HG02571 (cell line): ENCODE data around the gene CEP164.

Source experiments
- ATAC-seq: cut with Tn5 transposase; IDR thresholded peaks from one replicate; pipeline ENCODE4 v1.9.1; 2021; ENCODE audit warnings: mild to moderate bottlenecking, moderate library complexity; ENCODE audit not compliant: unreplicated experiment

CEP164 gene

DNA sequence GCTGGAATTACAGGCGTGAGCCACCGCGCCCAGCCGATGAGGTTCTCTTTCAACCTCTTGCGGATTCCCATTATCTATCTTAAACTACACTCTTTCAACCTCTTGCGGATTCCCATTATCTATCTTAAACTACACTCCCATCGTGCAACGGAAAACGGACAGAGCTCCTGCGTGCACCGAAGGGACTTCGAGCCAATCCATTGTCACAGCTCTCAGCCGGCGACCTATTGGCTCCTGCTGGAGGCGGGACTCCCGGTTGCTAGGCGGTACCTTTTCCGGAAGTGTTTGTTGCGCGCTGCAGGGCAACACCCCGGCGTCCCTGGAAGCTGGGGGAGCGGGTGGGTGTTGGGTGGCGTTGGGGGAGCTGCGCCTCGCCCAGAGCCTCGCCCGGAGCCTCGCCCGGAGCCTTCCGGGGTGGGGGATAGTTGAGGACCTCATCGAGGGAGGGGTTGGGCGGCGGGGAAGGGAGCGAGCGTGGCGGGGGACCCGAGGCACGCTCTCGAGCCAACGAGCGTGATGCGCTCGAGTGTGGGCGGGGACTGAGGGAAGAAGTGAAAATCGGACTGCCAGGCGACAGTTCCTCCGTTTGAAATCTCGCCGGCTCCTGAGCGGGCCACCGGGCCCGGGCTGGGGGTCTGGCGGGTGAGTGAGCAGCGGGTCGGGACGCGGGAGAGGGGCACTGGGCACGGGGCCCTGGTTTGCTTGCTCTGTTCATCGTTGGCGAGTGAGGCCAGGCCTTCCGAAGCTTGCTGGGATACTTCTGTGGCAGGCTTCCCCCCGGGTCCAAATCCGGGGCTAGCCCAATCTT is at the start of gene CEP164:
Gene CEP164 (plus strand): TSS at position 288 of the 808 bp plus-strand sequence. CDS start 10,733 bp downstream, outside the sequence.
- ATAC-seq, result peak; percentile 95

GRCh38 chr11:117278347-117278746 is 49.3 kb upstream of the CEP164 start:
- ATAC-seq, result no peak

- ATAC-seq, result no peak
Measured at GRCh38 chr11:117279711-117280376, 47.8 kb upstream of the CEP164 start.

DNA sequence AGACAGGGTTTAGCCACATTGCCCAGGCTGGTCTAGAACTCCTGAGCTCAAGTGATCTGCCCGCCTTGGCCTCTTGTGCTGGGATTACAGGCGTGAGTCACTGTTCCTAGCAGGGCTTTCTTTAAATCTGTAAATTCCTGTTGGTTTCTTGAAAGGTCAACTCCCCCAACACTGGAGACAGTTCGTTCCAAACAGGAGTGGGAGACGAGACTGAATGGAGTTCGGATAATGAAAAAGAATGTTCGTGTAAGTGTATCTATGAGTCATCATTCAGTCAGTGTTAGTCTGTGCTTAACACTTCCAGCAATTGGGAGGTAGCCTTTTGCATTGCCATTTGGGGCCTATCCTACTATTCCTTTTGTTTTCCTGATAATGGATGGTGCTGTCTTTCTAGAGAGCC is 46.5 kb upstream of the CEP164 start:
- ATAC-seq, result no peak

- no peak for ATAC-seq
Measured at GRCh38 chr11:117281869-117282268, 45.8 kb upstream of the CEP164 start.

- no peak for ATAC-seq
Measured at GRCh38 chr11:117282956-117283355, 44.7 kb upstream of the CEP164 start.

- ATAC-seq, result no peak
Measured at GRCh38 chr11:117284053-117284452, 43.6 kb upstream of the CEP164 start.

GRCh38 chr11:117286588-117286987 is 41.1 kb upstream of the CEP164 start:
- no peak for ATAC-seq

- no peak for ATAC-seq
Measured at GRCh38 chr11:117287668-117288067, 40.0 kb upstream of the CEP164 start.

GRCh38 chr11:117289795-117290194 is 37.9 kb upstream of the CEP164 start:
- no peak for ATAC-seq

GRCh38 chr11:117290809-117291396 is 36.8 kb upstream of the CEP164 start, which contains the start of gene BACE1-AS:
TSS of gene BACE1-AS (plus strand) at chr11:117291346.
- ATAC-seq, result no peak

- ATAC-seq, result no peak
Measured at GRCh38 chr11:117292616-117293015, 35.0 kb upstream of the CEP164 start.

DNA sequence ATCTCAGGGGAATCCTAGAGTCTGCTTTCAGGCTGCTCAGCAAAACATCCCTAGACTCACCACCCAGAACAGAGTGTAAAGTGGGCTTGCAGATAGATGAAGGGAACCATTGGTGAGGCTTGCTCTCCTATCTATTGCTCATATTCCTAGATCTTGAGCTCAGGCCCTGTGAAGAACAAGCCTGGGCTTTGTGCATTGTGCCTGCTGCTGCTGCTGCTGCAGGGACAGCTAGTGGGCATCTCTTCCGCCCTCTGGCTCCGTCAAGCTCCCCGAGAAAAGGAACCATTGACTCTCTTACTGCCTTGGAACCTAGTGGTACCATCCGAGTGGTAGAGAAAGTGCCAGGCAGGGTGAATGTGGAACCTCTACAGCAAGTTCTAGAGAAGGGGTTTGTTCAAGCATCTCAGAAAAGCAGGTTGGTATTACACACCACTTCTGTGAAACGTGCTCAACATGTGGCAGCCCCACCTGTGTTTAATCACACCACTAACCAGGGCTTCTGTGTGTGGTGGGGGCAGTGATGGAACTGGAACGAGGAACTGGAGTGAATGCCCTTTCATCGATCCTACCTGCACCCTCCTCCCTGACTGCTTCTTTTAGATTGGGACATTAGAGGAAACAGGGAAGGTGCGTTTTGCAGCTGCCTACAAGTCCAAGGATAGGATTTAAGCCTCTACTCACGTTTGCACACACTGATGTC is 32.1 kb upstream of the CEP164 start:
- ATAC-seq, result no peak

- no peak for ATAC-seq
Measured at GRCh38 chr11:117296881-117297280, 30.8 kb upstream of the CEP164 start.

DNA sequence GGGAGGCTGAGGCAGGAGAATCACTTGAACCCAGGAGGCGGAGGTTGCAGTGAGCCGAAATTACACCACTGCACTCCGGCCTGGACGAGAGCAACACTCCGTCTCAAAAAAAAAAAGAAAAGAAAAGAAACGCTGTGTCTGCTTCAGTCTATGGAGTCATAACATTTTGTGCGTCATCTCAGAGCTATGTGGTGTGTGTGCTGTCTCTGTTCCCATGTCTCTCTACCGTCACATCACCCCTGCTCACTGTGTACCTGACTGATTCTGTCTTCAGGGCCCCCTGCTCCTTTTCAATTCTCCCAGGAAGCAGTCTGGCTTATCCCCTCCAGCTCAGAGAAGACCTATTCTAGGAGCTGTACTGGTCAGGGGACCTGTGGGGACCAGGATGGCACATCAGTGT is 29.5 kb upstream of the CEP164 start:
- ATAC-seq, result no peak

DNA sequence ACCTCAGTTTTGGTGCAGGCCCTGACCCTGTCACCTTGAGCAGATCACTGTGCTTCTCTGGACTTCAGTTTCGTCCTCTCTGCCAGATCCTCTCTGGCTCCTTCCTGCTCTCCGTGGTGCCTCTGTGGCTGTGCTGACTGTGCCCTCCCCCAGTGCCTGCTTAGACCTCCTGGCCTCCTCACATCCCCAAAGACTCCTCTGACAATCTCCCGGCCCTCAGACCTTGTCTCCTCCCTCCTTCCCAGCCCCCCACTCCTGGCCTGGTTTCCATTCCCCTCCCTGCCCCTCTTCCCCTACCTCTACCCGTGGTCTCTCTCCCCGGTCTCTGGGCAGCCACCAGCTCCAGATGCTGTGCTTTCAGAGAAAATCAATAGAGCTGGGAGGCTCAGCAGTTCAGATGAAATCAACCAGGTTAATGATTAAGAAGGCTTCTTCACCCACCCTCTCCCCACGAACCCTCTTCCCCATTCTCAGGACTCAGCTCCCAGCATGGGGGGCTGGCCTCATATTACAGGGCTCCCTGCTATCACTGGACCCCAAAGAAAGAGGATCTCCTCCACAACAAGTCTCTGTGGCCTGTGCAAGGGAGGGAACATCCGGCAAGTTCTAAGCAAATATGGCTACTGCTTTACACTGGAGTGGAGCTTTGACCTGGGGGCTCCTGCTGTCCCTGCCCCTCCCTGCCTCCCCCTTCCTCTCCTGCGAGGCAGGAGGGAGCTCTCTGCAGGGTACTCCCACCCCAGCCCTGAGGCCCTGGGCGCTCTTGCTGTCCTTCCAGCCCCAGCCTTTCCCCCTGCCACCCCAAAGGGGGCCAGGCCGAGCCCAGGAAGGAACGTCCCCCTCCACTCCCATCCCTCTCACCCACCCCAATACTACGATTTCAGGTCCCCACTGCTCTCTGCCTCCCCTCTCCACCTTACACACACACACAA is 28.0 kb upstream of the CEP164 start:
- no peak for ATAC-seq

GRCh38 chr11:117300283-117300663 is 27.4 kb upstream of the CEP164 start:
- no peak for ATAC-seq

DNA sequence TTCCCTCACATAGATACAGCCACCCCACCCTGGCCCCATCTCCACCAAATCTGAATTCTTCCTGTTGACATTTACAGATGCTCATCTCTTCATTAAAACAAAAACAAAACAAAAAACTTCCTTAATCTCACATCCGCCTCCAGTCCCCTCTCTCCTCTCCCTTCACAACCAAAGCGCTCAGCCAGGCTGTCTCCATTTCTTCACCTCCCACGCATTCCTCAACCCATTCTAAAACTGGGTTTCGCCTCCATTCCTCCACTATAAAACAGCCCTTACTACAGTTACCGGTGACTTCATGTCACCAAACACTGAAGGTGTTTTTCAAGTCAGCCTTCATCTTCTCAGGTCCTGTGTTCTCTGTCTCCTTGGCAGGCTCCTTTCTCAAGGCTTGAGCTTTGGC is 26.9 kb upstream of the CEP164 start:
- no peak for ATAC-seq

DNA sequence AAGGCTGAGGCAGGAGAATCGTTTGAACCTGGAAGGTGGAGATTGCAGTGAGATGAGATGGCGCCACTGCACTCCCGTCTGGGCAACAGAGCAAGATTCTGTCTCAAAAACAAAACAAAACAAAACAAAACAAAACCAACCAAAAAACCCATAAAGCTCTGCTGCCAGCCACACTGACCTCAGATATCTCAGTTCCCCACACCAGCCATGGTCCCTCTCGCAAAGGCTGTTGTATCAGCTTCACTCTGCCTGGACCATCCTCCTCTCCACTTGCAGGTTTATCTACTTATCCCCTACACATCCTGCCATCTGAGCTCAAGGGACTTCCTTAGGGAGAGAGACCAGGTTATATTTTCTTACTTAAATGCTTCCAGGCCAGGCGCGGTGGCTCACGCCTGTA is 25.4 kb upstream of the CEP164 start:
- ATAC-seq, result no peak

DNA sequence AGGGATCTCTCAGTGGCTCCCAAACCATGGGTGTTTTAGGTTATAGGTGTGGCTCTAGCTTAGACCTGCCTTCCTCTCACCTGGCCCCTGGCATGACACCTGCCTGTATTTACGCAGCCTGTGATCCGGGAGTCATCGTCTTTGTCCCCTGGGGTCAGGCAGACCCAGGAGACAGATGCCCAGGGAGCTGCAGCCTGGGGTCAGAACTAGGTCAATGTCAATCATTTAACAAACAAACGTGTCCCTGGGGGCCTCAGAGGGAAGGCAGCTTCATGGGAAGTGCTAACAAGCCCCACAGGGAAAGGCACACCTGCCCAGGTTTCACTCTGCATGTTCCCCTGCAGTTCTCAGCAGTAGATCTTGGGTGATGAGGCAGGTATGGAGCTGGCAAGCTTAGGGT is 24.6 kb upstream of the CEP164 start:
- no peak for ATAC-seq
